GM23338 (cell line): Measurements from ENCODE around the gene UBE2G1. TPM values are rescaled to one million over a fixed set of nuclear protein-coding genes. Genes with fewer than 3 reads are reported as not detected.
A peak's percentile ranks its signal among the peaks of the same experiment; 100 is the strongest.

Experiments
- ATAC-seq: fragments of 200-7000 bp; cut with Tn5 transposase; 3 replicates; pipeline ENCODE4 v1.9.1; 2020
- DNase-seq: peaks from one replicate; pipeline ENCODE4 v3.0.0-alpha.2; 2015; ENCODE audit warnings: low spot score
- H2AFZ ChIP-seq: fragments of 200-600 bp; sonication (generic); 2 replicates; pipeline ENCODE4 v1.8.0; 2016; ENCODE audit warnings: antibody characterized with exemption, mild to moderate bottlenecking, moderate library complexity
- H3F3A ChIP-seq: fragments of 200-600 bp; sonication (generic); replicated peaks from 2 replicates; pipeline ENCODE4 v1.8.0; 2017; ENCODE audit warnings: antibody characterized with exemption, mixed run types, low read depth
- H3K27ac ChIP-seq: fragments of 200-600 bp; sonication (generic); 2 replicates; pipeline ENCODE4 v1.6.1; 2016; ENCODE audit warnings: low read depth
- H3K27me3 ChIP-seq: fragments of 200-600 bp; sonication (generic); 2 replicates; pipeline ENCODE4 v1.8.0; 2016; ENCODE audit warnings: mild to moderate bottlenecking, mixed run types, moderate library complexity; ENCODE audit not compliant: insufficient read depth
- H3K36me3 ChIP-seq: fragments of 200-600 bp; sonication (generic); 2 replicates; pipeline ENCODE4 v1.8.0; 2016; ENCODE audit warnings: mild to moderate bottlenecking; ENCODE audit not compliant: insufficient read depth
- H3K4me1 ChIP-seq: fragments of 200-600 bp; sonication (generic); 2 replicates; pipeline ENCODE4 v1.8.0; 2016; ENCODE audit warnings: mild to moderate bottlenecking, moderate library complexity; ENCODE audit not compliant: insufficient read depth
- H3K4me2 ChIP-seq: fragments of 200-600 bp; sonication (generic); 2 replicates; pipeline ENCODE4 v1.7.1; 2017; ENCODE audit warnings: mixed run types
- H3K4me3 ChIP-seq: fragments of 200-600 bp; sonication (generic); 2 replicates; pipeline ENCODE4 v1.6.1; 2016; ENCODE audit warnings: mixed run types
- H3K79me2 ChIP-seq: fragments of 200-600 bp; sonication (generic); replicated peaks from 2 replicates; pipeline ENCODE4 v1.8.0; 2017; ENCODE audit warnings: mild to moderate bottlenecking; ENCODE audit not compliant: insufficient read depth
- H3K9me2 ChIP-seq: fragments of 200-600 bp; sonication (generic); 2 replicates; pipeline ENCODE4 v1.8.0; 2017; ENCODE audit not compliant: insufficient read depth
- H4K20me1 ChIP-seq: fragments of 200-600 bp; sonication (generic); replicated peaks from 2 replicates; pipeline ENCODE4 v1.8.0; 2017; ENCODE audit warnings: mild to moderate bottlenecking; ENCODE audit not compliant: insufficient read depth
- H3K27ac Mint-ChIP-seq: 2 replicates; pipeline ENCODE4 v1.8.0; 2020; ENCODE audit warnings: inconsistent platforms, mild to moderate bottlenecking, moderate library complexity, mixed read lengths
- H3K27me3 Mint-ChIP-seq: 3 replicates; pipeline ENCODE4 v1.8.0; 2022; ENCODE audit warnings: low read depth, mild to moderate bottlenecking, moderate library complexity, mixed read lengths, inconsistent platforms; ENCODE audit not compliant: insufficient read depth, poor library complexity
- H3K36me3 Mint-ChIP-seq: 3 replicates; pipeline ENCODE4 v1.8.0; 2021; ENCODE audit warnings: low read depth, mild to moderate bottlenecking, inconsistent platforms, moderate library complexity, mixed read lengths
- H3K4me1 Mint-ChIP-seq: 3 replicates; pipeline ENCODE4 v1.8.0; 2020; ENCODE audit warnings: mild to moderate bottlenecking, inconsistent platforms, mixed read lengths
- H3K4me3 Mint-ChIP-seq: 3 replicates; pipeline ENCODE4 v1.8.0; 2021; ENCODE audit warnings: moderate library complexity, mild to moderate bottlenecking, inconsistent platforms, mixed read lengths
- H3K9me3 Mint-ChIP-seq: 3 replicates; pipeline ENCODE4 v1.8.0; 2020; ENCODE audit warnings: moderate library complexity, mild to moderate bottlenecking, inconsistent platforms, mixed read lengths
- CREB1 ChIP-seq: fragments of 250-450 bp; sonication (Bioruptor Pico); IDR thresholded peaks from 2 replicates; pipeline ENCODE4 v1.5.0; 2020; ENCODE audit warnings: low read depth, mild to moderate bottlenecking, moderate library complexity
- ETS1 ChIP-seq: IDR thresholded peaks from 2 replicates; pipeline ENCODE4 v1.6.1; 2016; ENCODE audit warnings: antibody characterized with exemption
- JUNB ChIP-seq: IDR thresholded peaks from one replicate; pipeline ENCODE4 v1.6.1; 2016; ENCODE audit warnings: antibody characterized with exemption; ENCODE audit not compliant: unreplicated experiment
- NANOG ChIP-seq: IDR thresholded peaks from 2 replicates; pipeline ENCODE4 v1.6.1; 2016; ENCODE audit warnings: antibody characterized with exemption, borderline replicate concordance
- ZNF114 ChIP-seq: fragments of 250-450 bp; sonication (Bioruptor Pico); IDR thresholded peaks from 2 replicates; pipeline ENCODE4 v1.5.0; 2020; ENCODE audit warnings: mild to moderate bottlenecking, moderate library complexity
- ZNF331 ChIP-seq: fragments of 250-450 bp; sonication (Bioruptor Pico); IDR thresholded peaks from 2 replicates; pipeline ENCODE4 v1.5.0; 2020; ENCODE audit warnings: low read depth, mild to moderate bottlenecking, moderate library complexity
- ZNF462 ChIP-seq: fragments of 250-450 bp; sonication (Bioruptor Pico); IDR thresholded peaks from 2 replicates; pipeline ENCODE4 v1.5.0; 2020; ENCODE audit warnings: mild to moderate bottlenecking, moderate library complexity
- polyA plus RNA-seq: library from polyadenylated mRNA; unstranded; fragments of >200 nt; fragmentation: Nextera tagmentation; extraction: Ambion mirVana; gene quantifications from 2 replicates; pipeline ENCODE4 v1.2.1, GENCODE V29; 2016
- total RNA-seq: library from RNA; depleted of rRNA; stranded (reverse); fragments of >200 nt; shearing (Covaris generic); gene quantifications from 2 replicates; pipeline ENCODE4 v1.2.3, GENCODE V29; 2014

The UBE2G1 gene
- total and polyA plus RNA-seq, 2 experiments from 2014 or later = 71.9 to 145 TPM

GRCh38 chr17:4317610-4318009 lies 48.9 kb downstream of the UBE2G1 start:
- Histone ChIP-seq H3K79me2 (peaks cover 100% of the 10 kb centered on the region), H3K27ac (no peak overlapping the region), H3K4me2 (no peak overlapping the region), H3K36me3 (no peaks in the 10 kb centered on the region), H3K4me3 (no peak overlapping the region), H3K4me1 (peaks cover 44% of the 10 kb centered on the region), H2AFZ (no peak overlapping the region), H3K9me2 (no peaks in the 10 kb centered on the region), H4K20me1 (peaks cover 80% of the 10 kb centered on the region), H3F3A (no peaks in the 10 kb centered on the region), H3K27me3 (no peaks in the 10 kb centered on the region)
- Mint-ChIP-seq H3K4me3 (no peak overlapping the region), H3K9me3 (no peaks in the 10 kb centered on the region), H3K27me3 (peaks cover 2% of the 10 kb centered on the region), H3K36me3 (peaks cover 10% of the 10 kb centered on the region; the same call in 2 of the 3 replicates), H3K4me1 (peaks cover 53% of the 10 kb centered on the region), H3K27ac (no peak overlapping the region; the same call in 1 of the 2 replicates)
- no peak for TF ChIP-seq JUNB
- no peak for TF ChIP-seq CREB1 (CRISPR knock-in tag)
- DNase-seq (no peak), ATAC-seq (no peak)

- no peak overlapping the region for H2AFZ ChIP-seq
- no peak for DNase-seq
- no peak overlapping the region for H3K4me3 Mint-ChIP-seq
- no peak overlapping the region for H3K4me2 ChIP-seq
- H3K36me3 Mint-ChIP-seq = peaks cover 19% of the 10 kb centered on the region
- no peak for ATAC-seq
- no peaks in the 10 kb centered on the region for H3K27me3 ChIP-seq
- peaks cover 71% of the 10 kb centered on the region for H4K20me1 ChIP-seq
- no peaks in the 10 kb centered on the region for H3K36me3 ChIP-seq
- H3K4me1 ChIP-seq = peaks cover 40% of the 10 kb centered on the region
- no peak for TF ChIP-seq NANOG
- TF ChIP-seq ZNF462 (CRISPR knock-in tag) = no peak
- no peak for TF ChIP-seq CREB1 (CRISPR knock-in tag)
- no peak for TF ChIP-seq ZNF114 (CRISPR knock-in tag)
- no peak for TF ChIP-seq ZNF331 (CRISPR knock-in tag)
- no peak for TF ChIP-seq ETS1
- H3K27ac Mint-ChIP-seq = peak overlapping the region; percentile 55; the same call in 1 of the 2 replicates
- peaks cover 47% of the 10 kb centered on the region for H3K4me1 Mint-ChIP-seq
- H3K9me3 Mint-ChIP-seq = 0 out of 3 replicates have a peak, but pooled peaks cover 2% of the 10 kb centered on the region
- no peaks in the 10 kb centered on the region for H3F3A ChIP-seq
- H3K4me3 ChIP-seq = no peak overlapping the region
- H3K9me2 ChIP-seq = no peaks in the 10 kb centered on the region
- peaks cover 6% of the 10 kb centered on the region for H3K27me3 Mint-ChIP-seq
- H3K27ac ChIP-seq = no peak overlapping the region; the same call in 1 of the 2 replicates
- H3K79me2 ChIP-seq = peaks cover 100% of the 10 kb centered on the region
Observed at GRCh38 chr17:4316648-4317047, 49.8 kb downstream of the UBE2G1 start.
